ENCODE data around the gene UQCC2.

UQCC2 gene

GRCh38 chr6:33654831-33655554 lies 56.5 kb downstream of the UQCC2 start:
- DNase-seq = no peak
- TF ChIP-seq GATA1 (IDR thresholded peaks at IDR 0.05; ENCODE audit: low read depth, low read length) (no peak), POLR2A (IDR thresholded peaks at IDR 0.05; ENCODE audit: low read length) (no peak)

GRCh38 chr6:33652002-33652401 lies 59.5 kb downstream of the UQCC2 start:
- no peak for DNase-seq
- TF ChIP-seq POLR2A (IDR thresholded peaks at IDR 0.05; ENCODE audit: low read length) = no peak
- TF ChIP-seq GATA1 (IDR thresholded peaks at IDR 0.05; ENCODE audit: low read depth, low read length) = no peak

- TF ChIP-seq POLR2A (IDR thresholded peaks at IDR 0.05; ENCODE audit: low read length) (no peak), GATA1 (IDR thresholded peaks at IDR 0.05; ENCODE audit: low read depth, low read length) (no peak)
- no peak for DNase-seq
Measured at GRCh38 chr6:33651403-33651802, 60.1 kb downstream of the UQCC2 start.

All from erythroblast (primary cell).